H1 (cell line): ENCODE measurements around the gene MEF2C. TPM values are rescaled to one million over a fixed set of nuclear protein-coding genes. Genes with fewer than 3 reads are reported as not detected.

Experiments used
- CTCF ChIA-PET: fragments of 300-600 bp; sonication (Branson Sonifier 250); formaldehyde crosslinking; loops from one replicate; lab custom pipeline; 2021; ENCODE audit not compliant: partially characterized antibody; lab: Charles Lee
- POLR2A ChIA-PET: fragments of 300-600 bp; sonication (Branson Sonifier 250); formaldehyde crosslinking; loops from one replicate; lab custom pipeline; 2021; ENCODE audit warnings: inconsistent platforms; ENCODE audit not compliant: partially characterized antibody; lab: Charles Lee
- DNase-seq, 2 experiments: peaks; one replicate each; pipeline versions ENCODE4 v3.0.0 to v3.0.0-alpha.2; 2010 to 2022; ENCODE audit warnings: low spot score in 2 of 2, low read depth in 1 of 2, mixed read lengths in 1 of 2
- FAIRE-seq: peaks from 2 replicates; lab custom pipeline; 2011; peaks lifted over from hg19 to GRCh38; lab: Jason Lieb, UNC
- H2AFZ ChIP-seq: 2 replicates; pipeline ENCODE4 v1.8.1; 2012; ENCODE audit warnings: low read length, inconsistent platforms
- H2AK5ac ChIP-seq: 2 replicates; pipeline ENCODE4 v1.6.1; 2013; ENCODE audit warnings: low read depth, low read length
- H2BK120ac ChIP-seq: replicated peaks from 2 replicates; pipeline ENCODE3; 2013; ENCODE audit warnings: low read depth, low read length, inconsistent platforms
- H2BK12ac ChIP-seq: 2 replicates; pipeline ENCODE4 v1.6.1; 2013; ENCODE audit warnings: low read depth, low read length
- H2BK15ac ChIP-seq: 2 replicates; pipeline ENCODE4 v1.6.1; 2013; ENCODE audit warnings: low read length
- H2BK20ac ChIP-seq: 2 replicates; pipeline ENCODE4 v1.6.1; 2013; ENCODE audit warnings: low read length
- H2BK5ac ChIP-seq: 2 replicates; pipeline ENCODE4 v1.6.1; 2013; ENCODE audit warnings: low read depth, low read length
- H3K14ac ChIP-seq: 2 replicates; pipeline ENCODE4 v1.6.1; 2013; ENCODE audit warnings: inconsistent platforms; ENCODE audit not compliant: insufficient read length
- H3K18ac ChIP-seq: 2 replicates; pipeline ENCODE4 v1.6.1; 2013; ENCODE audit warnings: low read length; ENCODE audit errors: extremely low read depth
- H3K23ac ChIP-seq: 2 replicates; pipeline ENCODE4 v1.6.1; 2013; ENCODE audit warnings: inconsistent platforms; ENCODE audit not compliant: insufficient read length
- H3K23me2 ChIP-seq: 2 replicates; pipeline ENCODE4 v1.6.1; 2013; ENCODE audit warnings: low read depth, low read length
- H3K27ac ChIP-seq: 2 replicates; pipeline ENCODE4 v1.6.1; 2011; ENCODE audit warnings: low read depth, low read length, inconsistent platforms
- H3K27me3 ChIP-seq, 4 experiments: replicated peaks in 1 of 4; 1 replicate in 1 of 4; 2 replicates in 3 of 4; pipeline versions ENCODE4 v1.6.1 to v1.8.1; 2011 to 2013; ENCODE audit warnings: low read length in 3 of 4, mild to moderate bottlenecking in 3 of 4, inconsistent platforms in 2 of 4, mixed read lengths in 2 of 4, moderate library complexity in 1 of 4; ENCODE audit not compliant: control insufficient read depth in 3 of 4, insufficient read depth in 3 of 4; ENCODE audit errors: extremely low read depth in 1 of 4
- H3K36me3 ChIP-seq, 4 experiments: 2 replicates each; pipeline versions ENCODE4 v1.6.1 to v1.8.1; 2011 to 2013; ENCODE audit warnings: mild to moderate bottlenecking in 4 of 4, low read length in 3 of 4, moderate library complexity in 2 of 4, control low read depth in 1 of 4, inconsistent platforms in 1 of 4; ENCODE audit not compliant: insufficient read depth in 4 of 4, control insufficient read depth in 2 of 4
- H3K4ac ChIP-seq: replicated peaks from 2 replicates; pipeline ENCODE3; 2013; ENCODE audit warnings: low read length, low read depth, mixed read lengths, inconsistent platforms; ENCODE audit not compliant: insufficient read length
- H3K4me1 ChIP-seq, 4 experiments: replicated peaks in 1 of 4; 1 replicate in 1 of 4; 2 replicates in 3 of 4; pipeline versions ENCODE4 v1.6.1 to v1.8.1; 2011 to 2013; ENCODE audit warnings: low read length in 3 of 4, inconsistent platforms in 2 of 4, mixed read lengths in 1 of 4; ENCODE audit not compliant: insufficient read depth in 4 of 4, control insufficient read depth in 3 of 4
- H3K4me2 ChIP-seq, 2 experiments: 2 replicates each; pipeline versions ENCODE4 v1.6.1 to v1.8.1; 2011 to 2013; ENCODE audit warnings: low read depth in 2 of 2, low read length in 2 of 2, control low read depth in 1 of 2, inconsistent platforms in 1 of 2, mild to moderate bottlenecking in 1 of 2; ENCODE audit not compliant: insufficient read depth in 1 of 2
- H3K4me3 ChIP-seq, 4 experiments: fragments of 200-600, 300-600 bp in 1 of 4; sonication (generic), shearing (Covaris generic), sonication (Bioruptor Twin) in 1 of 4; 2 replicates each; pipeline versions ENCODE4 v1.5.1 to v1.8.1; 2011 to 2016; ENCODE audit warnings: low read length in 4 of 4, low read depth in 3 of 4, control low read depth in 2 of 4, inconsistent platforms in 2 of 4, mild to moderate bottlenecking in 2 of 4, mixed read lengths in 1 of 4, moderate library complexity in 1 of 4; ENCODE audit not compliant: insufficient read depth in 2 of 4; ENCODE audit errors: extremely low read depth in 1 of 4
- H3K56ac ChIP-seq: replicated peaks from 2 replicates; pipeline ENCODE3; 2013; ENCODE audit warnings: low read depth, mild to moderate bottlenecking, mixed read lengths, low read length, inconsistent platforms; ENCODE audit not compliant: insufficient read length
- H3K79me1 ChIP-seq: 2 replicates; pipeline ENCODE4 v1.6.1; 2013; ENCODE audit warnings: low read depth, low read length, control low read depth
- H3K79me2 ChIP-seq, 2 experiments: 2 replicates each; pipeline versions ENCODE4 v1.6.1 to v1.8.1; 2012 to 2013; ENCODE audit warnings: low read length in 2 of 2, mild to moderate bottlenecking in 2 of 2, inconsistent platforms in 1 of 2; ENCODE audit not compliant: insufficient read depth in 2 of 2, control insufficient read depth in 1 of 2
- H3K9ac ChIP-seq, 4 experiments: replicated peaks in 1 of 4; 1 replicate in 1 of 4; 2 replicates in 3 of 4; pipeline versions ENCODE4 v1.6.1 to v1.8.1; 2011 to 2013; ENCODE audit warnings: low read depth in 3 of 4, low read length in 3 of 4, control low read depth in 2 of 4, mild to moderate bottlenecking in 2 of 4, moderate library complexity in 2 of 4, inconsistent platforms in 1 of 4; ENCODE audit errors: extremely low read depth in 1 of 4
- H3K9me3 ChIP-seq, 2 experiments: 2 replicates each; pipeline versions ENCODE4 v1.6.1 to v1.8.1; 2012 to 2013; ENCODE audit warnings: mild to moderate bottlenecking in 2 of 2, moderate library complexity in 2 of 2, control low read depth in 1 of 2, inconsistent platforms in 1 of 2, low read depth in 1 of 2, low read length in 1 of 2, mixed read lengths in 1 of 2; ENCODE audit not compliant: insufficient read depth in 2 of 2
- H4K20me1 ChIP-seq, 2 experiments: replicated peaks in 1 of 2; 2 replicates each; pipeline versions ENCODE3 to v1.8.1; 2011 to 2013; ENCODE audit warnings: inconsistent platforms in 2 of 2, low read length in 2 of 2, mild to moderate bottlenecking in 1 of 2; ENCODE audit not compliant: insufficient read depth in 2 of 2, control insufficient read depth in 1 of 2
- H4K5ac ChIP-seq: 2 replicates; pipeline ENCODE4 v1.6.1; 2013; ENCODE audit warnings: low read length, low read depth, mixed read lengths, inconsistent platforms; ENCODE audit not compliant: insufficient read length
- H4K8ac ChIP-seq: 2 replicates; pipeline ENCODE4 v1.8.0; 2013; ENCODE audit warnings: mild to moderate bottlenecking, moderate library complexity, low read length, inconsistent platforms; ENCODE audit not compliant: insufficient read depth; ENCODE audit errors: extremely low read depth
- H4K91ac ChIP-seq: replicated peaks from 2 replicates; pipeline ENCODE3; 2013; ENCODE audit warnings: low read length, mixed read lengths, inconsistent platforms; ENCODE audit not compliant: insufficient read length
- ATF2 ChIP-seq: IDR thresholded peaks from 2 replicates; pipeline ENCODE4 v1.6.1; 2012; ENCODE audit warnings: low read length, inconsistent platforms
- EP300 ChIP-seq, 2 experiments: IDR thresholded peaks; 1 replicate in 1 of 2; 2 replicates in 1 of 2; pipeline ENCODE4 v1.6.1; 2011 to 2012; ENCODE audit warnings: low read depth in 2 of 2, low read length in 2 of 2, mild to moderate bottlenecking in 2 of 2, borderline replicate concordance in 1 of 2, inconsistent platforms in 1 of 2, moderate library complexity in 1 of 2
- HDAC2 ChIP-seq, 2 experiments: fragments of 300-600 bp in 1 of 2; sonication (generic) in 1 of 2; IDR thresholded peaks; 2 replicates each; pipeline ENCODE4 v1.6.1; 2011 to 2012; ENCODE audit warnings: low read depth in 2 of 2, low read length in 2 of 2, mild to moderate bottlenecking in 2 of 2, moderate library complexity in 2 of 2, borderline replicate concordance in 1 of 2, inconsistent platforms in 1 of 2
- SP4 ChIP-seq: IDR thresholded peaks from 2 replicates; pipeline ENCODE4 v1.6.1; 2012; ENCODE audit warnings: low read length, inconsistent platforms
- WGBS, 2 experiments: shearing (Covaris generic) in 1 of 2; methylation state at CpG; one replicate each; pipeline versions ENCODE4 v1.1.6 to v1.1.7; 2013 to 2015; ENCODE audit warnings: low lambda C conversion rate in 2 of 2, mixed read lengths in 2 of 2, inconsistent platforms in 1 of 2, low coverage in 1 of 2, missing lambda C conversion rate in 1 of 2; ENCODE audit not compliant: insufficient replicate concordance in 2 of 2, insufficient coverage in 1 of 2, insufficient read length in 1 of 2; ENCODE audit errors: extremely low coverage in 1 of 2, missing lambda C conversion rate in 1 of 2; 5-methylcytosine and 5-hydroxymethylcytosine counted together
- polyA plus RNA-seq, 7 experiments: library from polyadenylated mRNA; depleted of rRNA in 3 of 7; stranded (reverse) in 5 of 7; unstranded in 2 of 7; fragments of >200 nt in 5 of 7; fragments of 200-250 nt in 2 of 7; gene quantifications; 1 replicate in 5 of 7; 2 replicates in 1 of 7; 4 replicates in 1 of 7; pipeline versions ENCODE4 v1.2.1 to v1.2.3, GENCODE V29; 2011 to 2013; ENCODE audit warnings: missing spikeins in 2 of 7, mixed read lengths in 2 of 7
- total RNA-seq: library from RNA; stranded (reverse); fragmentation: NEBNext Ultra II Directional; extraction: Animal tissue kit (Norgen Biotek cat#: 25700); gene quantifications from 2 replicates; pipeline ENCODE4 v1.2.1, GENCODE V29; 2021

MEF2C gene
- total and polyA plus RNA-seq, 2 of the 8 experiments (the other 6 are each of a cell fraction or from before 2014, with no cell fraction given) = 0.59 to 0.99 TPM

GRCh38 chr5:88682131-88682530, 200.9 kb downstream of the MEF2C start:
- Histone ChIP-seq H3K18ac (no peak overlapping the region), H3K9ac (no peak overlapping the region), H3K79me2 (no peaks in the 10 kb centered on the region), H4K5ac (no peak overlapping the region), H2AK5ac (no peak overlapping the region), H3K23me2 (peaks cover 17% of the 10 kb centered on the region), H3K56ac (no peak overlapping the region), H2BK20ac (no peak overlapping the region), H3K79me1 (no peaks in the 10 kb centered on the region), H3K4me2 (no peak overlapping the region), H4K91ac (no peak overlapping the region), H2AFZ (no peak overlapping the region), H3K27ac (no peak overlapping the region), H2BK15ac (no peak overlapping the region), H3K4me1 (peaks cover 10 to 26% (median 17%) of the 10 kb centered on the region in 4 experiments), H2BK12ac (no peak overlapping the region), H3K36me3 (no peaks in the 10 kb centered on the region), H3K4ac (no peak overlapping the region), H2BK5ac (no peak overlapping the region), H3K9me3 (no peaks in the 10 kb centered on the region), H3K4me3 (no peak overlapping the region), H2BK120ac (no peak overlapping the region), H3K23ac (no peak overlapping the region), H4K8ac (no peak overlapping the region), H4K20me1 (peaks cover 5 to 20% of the 10 kb centered on the region in 2 experiments), H3K27me3 (peaks cover 65 to 98% (median 87%) of the 10 kb centered on the region in 4 experiments), H3K14ac (no peak overlapping the region)
- FAIRE-seq = no peak
- no peak for TF ChIP-seq SP4
- no peak for TF ChIP-seq EP300 (IDR thresholded peaks at IDR 0.05; ENCODE audit: borderline replicate concordance in 1 of 2, low read depth in 2 of 2, low read length in 2 of 2)
- no peak for TF ChIP-seq ATF2
- TF ChIP-seq HDAC2 (IDR thresholded peaks at IDR 0.05; ENCODE audit: borderline replicate concordance in 1 of 2, low read depth in 2 of 2, low read length in 2 of 2) = no peak
- ChIA-PET POLR2A (interaction anchor here (0.7 to 3.2 kb wide), 2 partner anchors 9 to 402 kb away, joined by 3 to 13 read pairs; no protein-coding TSS in a partner anchor), CTCF (interaction anchor here (0.9 to 6.4 kb wide), 11 partner anchors 10 to 900 kb away, joined by 3 to 63 read pairs (median 5); no protein-coding TSS in a partner anchor)
- WGBS, 2 experiments = 36% methylated on average over 1 of the region's 1 CpG; no CpG with 5 or more reads in 1 of the 2 experiments
- DNase-seq = no peak
